HEK293 (cell line): ENCODE measurements around the gene ITPR2.

Source experiments
- CTCF ChIA-PET: fragments of 350-600 bp; formaldehyde crosslinking; extraction: SDS; loops from one replicate; lab custom pipeline; 2021; ENCODE audit warnings: antibody characterized with exemption; lab: Yijun Ruan, JAX
- POLR2A ChIA-PET: fragments of 300-600 bp; formaldehyde crosslinking; extraction: SDS; loops from one replicate; lab custom pipeline; 2020; ENCODE audit warnings: antibody characterized with exemption, inconsistent platforms; lab: Yijun Ruan, JAX
- H3K27ac ChIP-seq: fragments of 200-500 bp; sonication (Bioruptor generic); 2 replicates; pipeline ENCODE4 v1.5.1; 2014; ENCODE audit warnings: low read depth, low read length, control low read depth, inconsistent platforms; ENCODE audit errors: extremely low read depth
- H3K36me3 ChIP-seq, 2 experiments: fragments of 200-500 bp in 1 of 2; sonication (Bioruptor generic) in 1 of 2; 1 replicate in 1 of 2; 2 replicates in 1 of 2; pipeline ENCODE4 v1.5.1; 2014 to 2017; ENCODE audit warnings: inconsistent platforms in 2 of 2, low read length in 2 of 2; ENCODE audit not compliant: control insufficient read depth in 2 of 2, insufficient read depth in 1 of 2
- H3K4me1 ChIP-seq: fragments of 200-500 bp; sonication (Bioruptor generic); 2 replicates; pipeline ENCODE4 v1.5.1; 2014; ENCODE audit warnings: mild to moderate bottlenecking, low read length, inconsistent platforms; ENCODE audit not compliant: control insufficient read depth, insufficient read depth
- H3K4me3 ChIP-seq: 2 replicates; pipeline ENCODE4 v1.5.1; 2011; ENCODE audit warnings: low read depth, mild to moderate bottlenecking, control low read depth, low read length, moderate library complexity
- H3K9me3 ChIP-seq: fragments of 200-500 bp; sonication (Bioruptor generic); 2 replicates; pipeline ENCODE4 v1.5.1; 2014; ENCODE audit warnings: low read depth, low read length, inconsistent platforms; ENCODE audit not compliant: control insufficient read depth, insufficient read depth
- KLF7 ChIP-seq: fragments of 450-650 bp; formaldehyde crosslinking; IDR thresholded peaks from 2 replicates; pipeline ENCODE4 v1.5.1; 2016; ENCODE audit warnings: missing biosample characterization, missing genetic modification characterization, borderline replicate concordance
- PRDM2 ChIP-seq: fragments of 450-650 bp; formaldehyde crosslinking; IDR thresholded peaks from 2 replicates; pipeline ENCODE4 v1.5.1; 2016; ENCODE audit warnings: missing biosample characterization, missing genetic modification characterization, borderline replicate concordance
- SP2 ChIP-seq: fragments of 450-650 bp; formaldehyde crosslinking; IDR thresholded peaks from 2 replicates; pipeline ENCODE4 v1.5.1; 2016; ENCODE audit warnings: missing biosample characterization, missing genetic modification characterization
- TRIM28 ChIP-seq: IDR thresholded peaks from 2 replicates; pipeline ENCODE4 v1.6.1; 2011; ENCODE audit warnings: low read length, control low read depth, borderline replicate concordance
- ZNF354C ChIP-seq: fragments of 450-650 bp; formaldehyde crosslinking; IDR thresholded peaks from 2 replicates; pipeline ENCODE4 v1.5.1; 2016; ENCODE audit warnings: missing biosample characterization, missing genetic modification characterization, low read depth, borderline replicate concordance
- ZNF366 ChIP-seq: fragments of 450-650 bp; formaldehyde crosslinking; conservative IDR thresholded peaks from 2 replicates; pipeline ENCODE4 v1.5.1; 2016; ENCODE audit warnings: missing biosample characterization, missing genetic modification characterization
- ZNF529 ChIP-seq: fragments of 450-650 bp; formaldehyde crosslinking; IDR thresholded peaks from 2 replicates; pipeline ENCODE4 v1.5.1; 2017; ENCODE audit warnings: missing genetic modification characterization, missing biosample characterization; ENCODE audit not compliant: insufficient replicate concordance
- ZNF629 ChIP-seq: fragments of 450-650 bp; formaldehyde crosslinking; IDR thresholded peaks from 2 replicates; pipeline ENCODE4 v1.5.1; 2017; ENCODE audit warnings: missing biosample characterization, missing genetic modification characterization
- ZNF768 ChIP-seq: fragments of 450-650 bp; formaldehyde crosslinking; IDR thresholded peaks from 2 replicates; pipeline ENCODE4 v1.5.1; 2018; ENCODE audit warnings: missing biosample characterization, mild to moderate bottlenecking, missing genetic modification characterization
- ZNF791 ChIP-seq: fragments of 450-650 bp; formaldehyde crosslinking; IDR thresholded peaks from 2 replicates; pipeline ENCODE4 v1.5.1; 2016; ENCODE audit warnings: missing biosample characterization, missing genetic modification characterization

Gene ITPR2

GRCh38 chr12:26290565-26290964 lies 542.4 kb downstream of the ITPR2 start (continued):
- no peak for TF ChIP-seq PRDM2 (tag by site-specific recombination)

- Histone ChIP-seq H3K4me3 (no peak overlapping the region), H3K36me3 (no peaks in the 10 kb centered on the region), H3K27ac (no peak overlapping the region), H3K4me1 (no peaks in the 10 kb centered on the region), H3K9me3 (no peaks in the 10 kb centered on the region)
- TF ChIP-seq ZNF629 (no peak), KLF7 (no peak), ZNF354C (tag by site-specific recombination) (no peak), ZNF366 (tag by site-specific recombination) (no peak), TRIM28 (no peak), SP2 (tag by site-specific recombination) (no peak), ZNF791 (tag by site-specific recombination) (no peak), ZNF529 (tag by site-specific recombination) (no peak), ZNF768 (tag by site-specific recombination) (no peak)
- ChIA-PET CTCF (interaction anchor here (0.5 to 1.3 kb wide), 2 partner anchors 12 to 17 kb away, joined by 3 read pairs; no protein-coding TSS in a partner anchor), POLR2A (no interaction called here)
Observed at GRCh38 chr12:26287671-26288381, 545.2 kb downstream of the ITPR2 start.
